ENCODE results near the gene DHRS7. TPM values are rescaled to one million over a fixed set of nuclear protein-coding genes. Genes with fewer than 3 reads are reported as not detected.

DHRS7 gene
- total RNA-seq, 1 donor from 2014 or later: 41.7 TPM

DNA sequence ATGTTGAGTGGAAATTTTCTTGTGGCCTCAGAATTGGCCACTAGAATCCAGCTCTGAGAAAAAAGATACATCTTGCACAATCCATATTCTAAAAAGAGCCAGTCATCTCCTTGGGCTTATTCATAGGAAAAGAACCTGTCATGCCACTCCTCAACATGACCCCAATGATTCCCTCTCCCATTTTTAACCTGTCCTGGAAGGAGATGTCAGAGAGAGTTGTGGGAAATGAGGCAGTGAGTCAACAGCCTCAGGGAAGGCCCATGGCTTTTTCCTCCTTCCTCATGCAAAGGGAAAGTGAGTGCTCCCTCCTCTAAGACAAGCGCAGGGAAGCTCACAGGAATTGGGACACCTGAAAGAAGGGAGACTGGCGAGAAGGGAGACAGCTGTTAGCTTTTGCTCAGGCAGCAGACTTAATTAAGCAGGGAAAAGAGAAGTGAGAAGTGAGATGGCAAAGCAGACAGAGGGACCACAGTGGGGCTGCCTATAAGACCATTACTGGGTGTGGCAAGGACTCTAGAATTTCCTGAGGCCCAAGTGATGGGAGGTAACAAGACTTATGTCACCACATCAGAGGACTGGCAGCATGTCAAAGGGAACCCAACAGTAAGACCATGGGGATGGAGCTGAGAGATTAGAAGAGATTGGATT lies 10.2 kb upstream of the DHRS7 start:
- peaks cover 2% of the 10 kb centered on the region for H3K9me3 Mint-ChIP-seq
- no peaks in the 10 kb centered on the region for H3K27me3 Mint-ChIP-seq (ENCODE audit: low read depth)
- no peaks in the 10 kb centered on the region for H3K36me3 Mint-ChIP-seq (ENCODE audit: low read depth)
- DNase-seq (ENCODE audit: low read depth, low spot score): no peak
- H3K4me1 Mint-ChIP-seq: no peaks in the 10 kb centered on the region
- TF ChIP-seq, protein P1, sequence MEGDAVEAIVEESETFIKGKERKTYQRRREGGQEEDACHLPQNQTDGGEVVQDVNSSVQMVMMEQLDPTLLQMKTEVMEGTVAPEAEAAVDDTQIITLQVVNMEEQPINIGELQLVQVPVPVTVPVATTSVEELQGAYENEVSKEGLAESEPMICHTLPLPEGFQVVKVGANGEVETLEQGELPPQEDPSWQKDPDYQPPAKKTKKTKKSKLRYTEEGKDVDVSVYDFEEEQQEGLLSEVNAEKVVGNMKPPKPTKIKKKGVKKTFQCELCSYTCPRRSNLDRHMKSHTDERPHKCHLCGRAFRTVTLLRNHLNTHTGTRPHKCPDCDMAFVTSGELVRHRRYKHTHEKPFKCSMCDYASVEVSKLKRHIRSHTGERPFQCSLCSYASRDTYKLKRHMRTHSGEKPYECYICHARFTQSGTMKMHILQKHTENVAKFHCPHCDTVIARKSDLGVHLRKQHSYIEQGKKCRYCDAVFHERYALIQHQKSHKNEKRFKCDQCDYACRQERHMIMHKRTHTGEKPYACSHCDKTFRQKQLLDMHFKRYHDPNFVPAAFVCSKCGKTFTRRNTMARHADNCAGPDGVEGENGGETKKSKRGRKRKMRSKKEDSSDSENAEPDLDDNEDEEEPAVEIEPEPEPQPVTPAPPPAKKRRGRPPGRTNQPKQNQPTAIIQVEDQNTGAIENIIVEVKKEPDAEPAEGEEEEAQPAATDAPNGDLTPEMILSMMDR (conservative IDR thresholded peaks at IDR 0.05): no peak
- no peak overlapping the region for H3K27ac Mint-ChIP-seq (ENCODE audit: unreplicated experiment)
- H3K4me3 Mint-ChIP-seq: no peak overlapping the region

- H3K4me3 Mint-ChIP-seq: no peak overlapping the region
- TF ChIP-seq, protein P1 (conservative IDR thresholded peaks at IDR 0.05): no peak
- no peak overlapping the region for H3K27ac Mint-ChIP-seq (ENCODE audit: unreplicated experiment)
- H3K9me3 Mint-ChIP-seq: peaks cover 2% of the 10 kb centered on the region
- no peaks in the 10 kb centered on the region for H3K4me1 Mint-ChIP-seq
- H3K27me3 Mint-ChIP-seq (ENCODE audit: low read depth): no peaks in the 10 kb centered on the region
- no peaks in the 10 kb centered on the region for H3K36me3 Mint-ChIP-seq (ENCODE audit: low read depth)
- DNase-seq (ENCODE audit: low read depth, low spot score): no peak
Measured at GRCh38 chr14:60174352-60175254, 9.4 kb upstream of the DHRS7 start.

- Mint-ChIP-seq H3K36me3 (ENCODE audit: low read depth) (no peaks in the 10 kb centered on the region), H3K27me3 (ENCODE audit: low read depth) (no peaks in the 10 kb centered on the region), H3K27ac (ENCODE audit: unreplicated experiment) (no peak overlapping the region), H3K4me3 (no peak overlapping the region), H3K4me1 (no peaks in the 10 kb centered on the region), H3K9me3 (no peaks in the 10 kb centered on the region)
- DNase-seq (ENCODE audit: low read depth, low spot score): no peak
- TF ChIP-seq, protein P1 (conservative IDR thresholded peaks at IDR 0.05): no peak
Measured at GRCh38 chr14:60171690-60172089, 6.5 kb upstream of the DHRS7 start.

DNA sequence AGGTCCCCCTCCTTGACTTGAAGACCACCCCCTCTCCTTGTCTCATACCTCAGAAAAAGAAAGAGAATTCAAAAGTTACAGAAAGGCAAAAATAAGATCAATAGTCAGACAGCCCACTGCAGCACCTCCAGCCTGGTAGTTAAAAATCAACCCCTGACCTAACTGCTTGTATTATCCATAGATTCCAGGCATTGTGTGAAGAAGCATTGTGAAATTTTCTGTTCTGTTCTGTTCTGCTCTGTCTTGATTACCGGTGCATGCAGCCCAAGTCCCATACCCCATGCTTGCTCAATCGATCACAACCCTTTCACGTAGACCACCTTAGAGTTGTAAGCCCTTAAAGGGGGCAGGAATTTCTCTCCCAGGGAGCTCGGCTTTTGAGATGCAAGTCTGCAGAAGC lies 5.8 kb upstream of the DHRS7 start:
- H3K27ac Mint-ChIP-seq (ENCODE audit: unreplicated experiment): no peak overlapping the region
- DNase-seq (ENCODE audit: low read depth, low spot score): no peak
- TF ChIP-seq, protein P1 (conservative IDR thresholded peaks at IDR 0.05): no peak
- H3K9me3 Mint-ChIP-seq: no peaks in the 10 kb centered on the region
- H3K27me3 Mint-ChIP-seq (ENCODE audit: low read depth): no peaks in the 10 kb centered on the region
- H3K4me1 Mint-ChIP-seq: peaks cover 1% of the 10 kb centered on the region
- H3K4me3 Mint-ChIP-seq: no peak overlapping the region
- no peaks in the 10 kb centered on the region for H3K36me3 Mint-ChIP-seq (ENCODE audit: low read depth)

- Mint-ChIP-seq H3K4me1 (peaks cover 8% of the 10 kb centered on the region), H3K27me3 (ENCODE audit: low read depth) (no peaks in the 10 kb centered on the region), H3K4me3 (no peak overlapping the region), H3K27ac (ENCODE audit: unreplicated experiment) (no peak overlapping the region), H3K36me3 (ENCODE audit: low read depth) (no peaks in the 10 kb centered on the region), H3K9me3 (no peaks in the 10 kb centered on the region)
- TF ChIP-seq, protein P1 (conservative IDR thresholded peaks at IDR 0.05): no peak
- no peak for DNase-seq (ENCODE audit: low read depth, low spot score)
Measured at GRCh38 chr14:60169722-60170121, 4.5 kb upstream of the DHRS7 start.

Data from neural crest cell (in vitro differentiated cells).